Stimulated activated naive CD8-positive, alpha-beta T cell treated with anti-CD3 and anti-CD28 coated beads, Interleukin-15, Interleukin-2, amounts not matched to agents 100 ng/mL and 50 ng/mL, for 24 hours (primary cell): ENCODE data around the gene GJC2.

ENCODE experiments used
- H3K27ac Mint-ChIP-seq: one replicate; pipeline ENCODE4 v1.8.0; 2021; ENCODE audit warnings: mild to moderate bottlenecking, mixed read lengths
- H3K27me3 Mint-ChIP-seq: one replicate; pipeline ENCODE4 v1.8.0; 2021; ENCODE audit warnings: mixed read lengths
- H3K36me3 Mint-ChIP-seq: one replicate; pipeline ENCODE4 v1.8.0; 2021; ENCODE audit warnings: low read depth, mixed read lengths
- H3K4me1 Mint-ChIP-seq: one replicate; pipeline ENCODE4 v1.8.0; 2021; ENCODE audit warnings: low read depth, mixed read lengths
- H3K4me3 Mint-ChIP-seq: one replicate; pipeline ENCODE4 v1.8.0; 2021; ENCODE audit warnings: mild to moderate bottlenecking, mixed read lengths
- H3K9me3 Mint-ChIP-seq: one replicate; pipeline ENCODE4 v1.8.0; 2021; ENCODE audit warnings: mixed read lengths

The GJC2 gene

GRCh38 chr1:228155596-228156514 is 6.1 kb downstream of the GJC2 start:
- H3K9me3 Mint-ChIP-seq: no peaks in the 10 kb centered on the region
- H3K36me3 Mint-ChIP-seq: no peaks in the 10 kb centered on the region
- H3K27me3 Mint-ChIP-seq: no peaks in the 10 kb centered on the region
- no peak overlapping the region for H3K4me3 Mint-ChIP-seq
- no peak overlapping the region for H3K27ac Mint-ChIP-seq
- peaks cover 25% of the 10 kb centered on the region for H3K4me1 Mint-ChIP-seq

GRCh38 chr1:228156515-228156881 is 6.8 kb downstream of the GJC2 start:
- no peaks in the 10 kb centered on the region for H3K36me3 Mint-ChIP-seq
- H3K27ac Mint-ChIP-seq: no peak overlapping the region
- H3K27me3 Mint-ChIP-seq: no peaks in the 10 kb centered on the region
- no peak overlapping the region for H3K4me3 Mint-ChIP-seq
- no peaks in the 10 kb centered on the region for H3K9me3 Mint-ChIP-seq
- peaks cover 25% of the 10 kb centered on the region for H3K4me1 Mint-ChIP-seq

- Mint-ChIP-seq H3K4me3 (no peak overlapping the region), H3K36me3 (no peaks in the 10 kb centered on the region), H3K27me3 (no peaks in the 10 kb centered on the region), H3K9me3 (no peaks in the 10 kb centered on the region), H3K4me1 (peaks cover 32% of the 10 kb centered on the region), H3K27ac (no peak overlapping the region)
Observed at GRCh38 chr1:228156941-228157728, 7.4 kb downstream of the GJC2 start.

GRCh38 chr1:228157729-228158126 is 8.0 kb downstream of the GJC2 start:
- H3K27me3 Mint-ChIP-seq: no peaks in the 10 kb centered on the region
- peaks cover 34% of the 10 kb centered on the region for H3K4me1 Mint-ChIP-seq
- H3K36me3 Mint-ChIP-seq: no peaks in the 10 kb centered on the region
- H3K4me3 Mint-ChIP-seq: no peak overlapping the region
- H3K27ac Mint-ChIP-seq: no peak overlapping the region
- H3K9me3 Mint-ChIP-seq: no peaks in the 10 kb centered on the region

GRCh38 chr1:228158151-228159007 is 8.6 kb downstream of the GJC2 start:
- Mint-ChIP-seq H3K4me3 (no peak overlapping the region), H3K36me3 (no peaks in the 10 kb centered on the region), H3K27me3 (no peaks in the 10 kb centered on the region), H3K4me1 (peaks cover 34% of the 10 kb centered on the region), H3K9me3 (no peaks in the 10 kb centered on the region), H3K27ac (no peak overlapping the region)

GRCh38 chr1:228159008-228159665 is 9.4 kb downstream of the GJC2 start:
- Mint-ChIP-seq H3K4me3 (no peak overlapping the region), H3K9me3 (no peaks in the 10 kb centered on the region), H3K27me3 (no peaks in the 10 kb centered on the region), H3K36me3 (no peaks in the 10 kb centered on the region), H3K4me1 (peaks cover 36% of the 10 kb centered on the region), H3K27ac (no peak overlapping the region)

GRCh38 chr1:228160201-228160761 is 10.6 kb downstream of the GJC2 start:
- no peaks in the 10 kb centered on the region for H3K9me3 Mint-ChIP-seq
- H3K36me3 Mint-ChIP-seq: no peaks in the 10 kb centered on the region
- no peak overlapping the region for H3K27ac Mint-ChIP-seq
- H3K27me3 Mint-ChIP-seq: no peaks in the 10 kb centered on the region
- H3K4me3 Mint-ChIP-seq: no peak overlapping the region
- H3K4me1 Mint-ChIP-seq: peaks cover 38% of the 10 kb centered on the region

- Mint-ChIP-seq H3K36me3 (no peaks in the 10 kb centered on the region), H3K4me3 (no peak overlapping the region), H3K27ac (no peak overlapping the region), H3K9me3 (no peaks in the 10 kb centered on the region), H3K4me1 (peaks cover 29% of the 10 kb centered on the region), H3K27me3 (no peaks in the 10 kb centered on the region)
Observed at GRCh38 chr1:228161362-228161761, 11.6 kb downstream of the GJC2 start.

- H3K9me3 Mint-ChIP-seq: no peaks in the 10 kb centered on the region
- no peak overlapping the region for H3K4me3 Mint-ChIP-seq
- no peak overlapping the region for H3K27ac Mint-ChIP-seq
- H3K36me3 Mint-ChIP-seq: no peaks in the 10 kb centered on the region
- H3K27me3 Mint-ChIP-seq: no peaks in the 10 kb centered on the region
- peaks cover 29% of the 10 kb centered on the region for H3K4me1 Mint-ChIP-seq
Observed at GRCh38 chr1:228161866-228162265, 12.1 kb downstream of the GJC2 start.

- Mint-ChIP-seq H3K27me3 (no peaks in the 10 kb centered on the region), H3K4me1 (peaks cover 27% of the 10 kb centered on the region), H3K4me3 (no peak overlapping the region), H3K9me3 (no peaks in the 10 kb centered on the region), H3K36me3 (no peaks in the 10 kb centered on the region), H3K27ac (no peak overlapping the region)
Observed at GRCh38 chr1:228162286-228163006, 12.7 kb downstream of the GJC2 start.

- Mint-ChIP-seq H3K4me1 (peaks cover 32% of the 10 kb centered on the region), H3K4me3 (no peak overlapping the region), H3K9me3 (no peaks in the 10 kb centered on the region), H3K27me3 (no peaks in the 10 kb centered on the region), H3K27ac (no peak overlapping the region), H3K36me3 (no peaks in the 10 kb centered on the region)
Observed at GRCh38 chr1:228163007-228163753, 13.4 kb downstream of the GJC2 start.

- peaks cover 35% of the 10 kb centered on the region for H3K4me1 Mint-ChIP-seq
- peak overlapping the region; percentile 95 for H3K27ac Mint-ChIP-seq
- H3K36me3 Mint-ChIP-seq: no peaks in the 10 kb centered on the region
- H3K9me3 Mint-ChIP-seq: no peaks in the 10 kb centered on the region
- H3K4me3 Mint-ChIP-seq: peak overlapping the region; percentile 86
- H3K27me3 Mint-ChIP-seq: no peaks in the 10 kb centered on the region
Observed at GRCh38 chr1:228163776-228164519, 14.2 kb downstream of the GJC2 start.
